GM12874 (cell line): ENCODE measurements around the gene NRL.

Source experiments
- CTCF ChIP-seq: IDR thresholded peaks from 2 replicates; pipeline ENCODE4 v1.5.1; 2011; ENCODE audit warnings: low read depth, mild to moderate bottlenecking, control low read depth, low read length, moderate library complexity; ENCODE audit not compliant: insufficient read depth

Gene NRL

DNA sequence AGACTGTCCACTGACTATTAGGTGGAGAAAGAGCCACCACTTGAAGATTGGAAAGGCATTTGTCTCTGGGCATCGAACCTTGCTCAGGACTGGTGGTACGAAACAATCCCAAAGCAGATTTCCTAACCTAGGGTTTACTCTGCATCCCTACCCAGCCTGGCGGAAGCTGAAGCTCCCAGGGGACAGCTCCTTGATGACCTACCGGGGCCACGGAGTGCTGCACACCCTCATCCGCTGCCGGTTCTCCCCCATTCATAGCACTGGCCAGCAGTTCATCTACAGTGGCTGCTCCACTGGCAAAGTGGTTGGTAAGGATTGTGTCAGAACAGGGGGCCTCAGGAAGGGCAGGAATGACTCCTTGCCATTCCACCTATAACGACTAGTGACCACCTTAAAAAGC lies 6.5 kb upstream of the NRL start:
- TF ChIP-seq CTCF = no peak

GRCh38 chr14:24119691-24120090 lies 4.9 kb upstream of the NRL start:
- TF ChIP-seq CTCF = no peak

DNA sequence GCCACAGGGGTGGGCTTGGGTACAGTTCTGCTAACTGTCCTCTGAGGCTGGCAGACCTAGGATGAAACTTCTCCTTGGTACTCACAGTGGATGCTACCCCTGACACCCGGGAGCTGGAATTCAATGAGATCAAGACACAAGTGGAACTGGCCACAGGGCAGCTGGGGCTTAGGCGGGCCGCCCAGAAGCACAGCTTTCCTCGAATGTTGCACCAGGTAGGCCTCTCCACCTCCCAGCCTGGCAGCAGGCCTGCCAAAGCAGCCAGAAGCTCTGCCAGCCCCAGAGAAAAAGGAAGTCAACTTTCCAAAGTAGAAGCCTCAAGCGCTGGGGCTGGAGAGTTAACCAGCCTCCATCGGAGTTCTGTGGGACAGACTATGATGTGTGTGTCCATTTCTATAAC lies 2.4 kb upstream of the NRL start:
- TF ChIP-seq CTCF = no peak

- no peak for TF ChIP-seq CTCF
Observed at GRCh38 chr14:24116128-24116814, 1.5 kb upstream of the NRL start.

DNA sequence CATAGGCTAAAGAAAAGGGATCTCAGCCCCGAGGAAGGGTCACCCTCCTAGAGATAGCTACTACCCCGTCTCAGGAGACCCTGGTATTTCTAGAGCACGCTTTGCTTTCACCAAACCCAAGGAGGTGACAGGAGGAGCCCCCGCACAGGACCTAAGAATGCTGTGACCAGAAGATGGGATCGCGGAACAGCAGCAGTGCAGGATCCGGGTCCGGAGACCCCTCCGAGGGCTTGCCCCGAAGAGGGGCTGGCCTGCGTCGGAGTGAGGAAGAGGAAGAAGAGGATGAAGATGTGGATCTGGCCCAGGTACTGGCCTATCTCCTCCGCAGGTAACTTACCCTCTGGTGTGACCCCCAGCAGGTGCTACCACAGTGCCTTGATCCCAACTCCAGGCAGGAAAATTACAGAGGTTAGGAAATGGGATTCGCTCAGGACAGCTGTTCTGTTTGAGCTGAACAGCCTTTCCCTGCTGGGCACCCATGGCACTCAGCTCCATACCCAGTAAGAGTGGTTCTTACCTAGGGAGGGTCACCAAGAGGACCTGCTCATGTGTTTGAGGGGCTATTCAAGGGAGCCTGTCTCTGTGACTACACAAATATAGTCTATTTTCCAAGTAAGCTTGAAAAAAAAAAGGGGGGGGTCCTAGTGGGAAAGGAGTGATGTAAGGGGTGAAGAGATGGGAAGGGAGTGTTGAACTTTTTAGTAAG lies 826 bp upstream of the NRL start:
- TF ChIP-seq CTCF = no peak

GRCh38 chr14:24113801-24114531 lies 783 bp downstream of the NRL start:
- no peak for TF ChIP-seq CTCF

- TF ChIP-seq CTCF = no peak
Observed at GRCh38 chr14:24113379-24113800, 1.4 kb downstream of the NRL start.
